OCI-M1 (cell line): ENCODE results near the gene RPL3.
A peak's percentile ranks its signal among the peaks of the same experiment; 100 is the strongest.
"Not testable (repeated sequence)": the region's sequence is repeated elsewhere in the genome, so short reads cannot be mapped to it uniquely, and the experiment has no call there.

Experiments used
- DNase-seq: peaks from one replicate; lab custom pipeline; 2025; lab: John Stamatoyannopoulos, UW

RPL3 gene

DNA sequence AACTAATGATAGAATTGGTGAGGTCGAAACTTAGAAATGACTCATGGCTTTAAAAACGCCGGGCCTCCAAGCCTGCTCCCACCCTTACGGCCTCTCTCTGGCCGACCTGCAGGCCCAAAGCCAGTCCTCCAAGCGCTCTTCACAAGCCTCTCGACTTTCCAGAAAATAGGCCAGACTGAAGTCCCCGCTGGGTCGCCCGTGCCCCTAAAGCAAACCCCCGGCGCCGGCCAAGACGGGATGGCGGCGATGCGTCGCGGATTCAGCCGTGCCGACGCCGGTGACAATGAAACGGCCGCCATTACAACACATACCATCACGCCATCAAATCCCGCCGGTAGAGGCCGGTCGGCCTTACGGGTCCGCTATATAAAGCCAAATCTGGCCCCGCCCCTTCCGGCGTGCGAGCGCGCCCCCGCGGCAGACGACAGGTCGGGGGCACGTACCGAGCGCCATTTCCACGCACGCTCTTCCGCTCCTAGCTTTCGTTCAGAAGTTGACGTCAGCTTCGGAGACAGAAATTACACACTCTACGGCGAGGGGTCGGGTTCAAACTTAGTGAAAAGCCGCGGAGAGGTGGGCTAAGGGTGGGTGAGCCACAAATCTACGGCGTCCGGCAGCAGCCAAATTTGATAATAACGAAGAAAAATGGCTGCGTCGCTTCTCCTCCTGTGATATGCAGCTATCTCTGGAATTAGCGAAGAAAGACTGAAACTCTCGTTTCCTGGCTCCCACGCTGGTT is at the start of gene RPL3:
Gene RPL3, minus strand, starts transcription at position 340 of the 739 bp plus-strand sequence. Its CDS starts 26 bp downstream, at position 314.
- peak; percentile 98 for DNase-seq

GRCh38 chr22:39369186-39369585 is 49.8 kb upstream of the RPL3 start:
- DNase-seq: no peak

DNA sequence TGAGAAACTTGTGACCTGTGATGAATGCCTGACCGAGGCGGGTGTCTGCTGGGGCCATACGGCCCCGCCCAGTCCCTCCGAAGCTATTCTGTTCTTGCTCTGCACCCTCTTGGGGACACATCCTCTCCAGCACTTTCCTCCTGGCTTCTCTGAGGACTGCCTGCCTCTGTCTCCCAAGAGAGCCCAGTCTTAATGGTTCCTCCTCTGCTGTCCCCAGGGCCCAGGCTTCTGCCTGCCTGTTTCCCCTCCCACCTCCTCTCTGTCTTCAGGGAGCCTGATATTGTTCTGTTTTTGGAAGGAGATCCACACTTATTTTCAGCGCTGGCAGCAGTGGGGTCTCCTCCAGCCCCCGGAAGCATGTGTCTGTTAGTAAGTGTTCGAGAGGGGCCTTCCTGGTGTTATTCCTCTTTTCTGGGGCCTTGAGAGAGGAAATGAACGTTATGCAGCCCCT is 49.1 kb upstream of the RPL3 start:
- DNase-seq: no peak

DNA sequence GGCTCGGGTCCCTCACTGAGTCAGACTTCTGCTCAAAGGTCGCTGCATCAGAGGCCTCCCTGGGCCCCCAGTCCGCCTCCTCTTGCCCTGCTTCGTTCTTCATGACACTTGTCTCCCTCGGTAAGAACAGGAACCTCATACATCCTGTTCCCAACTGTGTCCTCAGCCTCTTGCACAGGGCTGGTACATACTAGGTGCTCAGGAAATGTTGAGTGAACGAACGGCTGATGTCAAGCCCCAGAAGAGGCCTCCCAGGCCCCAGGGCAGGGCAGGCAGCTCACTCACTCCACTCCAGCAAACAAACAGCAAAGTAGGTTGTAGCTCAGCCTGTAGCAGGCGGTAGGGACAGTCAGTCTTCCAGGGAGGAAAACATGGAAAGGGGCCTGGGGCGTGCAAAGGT is 47.6 kb upstream of the RPL3 start:
- DNase-seq: no peak

GRCh38 chr22:39365492-39365780 is 46.0 kb upstream of the RPL3 start:
- DNase-seq: no peak

DNA sequence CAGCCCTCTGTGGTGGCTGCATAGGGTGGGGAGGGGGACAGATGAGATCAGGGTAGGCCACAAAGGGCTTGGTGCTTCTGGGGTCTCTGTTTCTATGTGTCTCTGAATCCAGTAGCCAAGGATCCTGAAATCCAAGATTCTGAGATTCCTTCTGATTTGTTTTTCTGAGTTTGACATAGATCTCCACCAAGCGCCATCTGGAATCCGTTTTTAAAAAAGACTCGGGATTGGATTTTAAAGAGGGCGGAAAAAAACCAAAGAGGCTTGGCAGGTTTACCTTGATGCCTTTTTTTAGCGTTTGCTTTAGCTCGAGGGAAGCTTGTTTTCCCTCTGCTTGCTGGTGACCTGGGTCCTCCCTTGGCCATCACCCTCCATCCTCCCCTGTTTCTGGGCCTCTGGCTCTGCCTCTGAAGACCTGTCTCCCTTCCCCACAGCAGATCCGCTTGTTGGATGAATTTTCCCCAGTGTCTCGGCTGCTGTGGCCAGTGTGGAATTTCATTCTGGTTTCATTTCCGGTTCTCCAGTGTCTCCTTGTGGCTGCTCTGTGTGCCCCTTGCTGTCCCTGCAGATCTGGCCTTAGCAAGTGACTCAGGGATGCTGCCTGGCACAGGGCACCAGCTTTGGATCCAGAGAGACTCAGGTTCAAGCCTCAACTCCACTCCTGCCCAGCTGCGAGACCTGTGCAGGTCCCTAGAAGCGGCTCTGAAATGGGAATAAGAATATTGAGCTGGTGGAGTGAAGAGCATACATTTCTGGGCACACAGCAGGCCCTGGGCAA is 45.5 kb upstream of the RPL3 start:
- no peak for DNase-seq

DNA sequence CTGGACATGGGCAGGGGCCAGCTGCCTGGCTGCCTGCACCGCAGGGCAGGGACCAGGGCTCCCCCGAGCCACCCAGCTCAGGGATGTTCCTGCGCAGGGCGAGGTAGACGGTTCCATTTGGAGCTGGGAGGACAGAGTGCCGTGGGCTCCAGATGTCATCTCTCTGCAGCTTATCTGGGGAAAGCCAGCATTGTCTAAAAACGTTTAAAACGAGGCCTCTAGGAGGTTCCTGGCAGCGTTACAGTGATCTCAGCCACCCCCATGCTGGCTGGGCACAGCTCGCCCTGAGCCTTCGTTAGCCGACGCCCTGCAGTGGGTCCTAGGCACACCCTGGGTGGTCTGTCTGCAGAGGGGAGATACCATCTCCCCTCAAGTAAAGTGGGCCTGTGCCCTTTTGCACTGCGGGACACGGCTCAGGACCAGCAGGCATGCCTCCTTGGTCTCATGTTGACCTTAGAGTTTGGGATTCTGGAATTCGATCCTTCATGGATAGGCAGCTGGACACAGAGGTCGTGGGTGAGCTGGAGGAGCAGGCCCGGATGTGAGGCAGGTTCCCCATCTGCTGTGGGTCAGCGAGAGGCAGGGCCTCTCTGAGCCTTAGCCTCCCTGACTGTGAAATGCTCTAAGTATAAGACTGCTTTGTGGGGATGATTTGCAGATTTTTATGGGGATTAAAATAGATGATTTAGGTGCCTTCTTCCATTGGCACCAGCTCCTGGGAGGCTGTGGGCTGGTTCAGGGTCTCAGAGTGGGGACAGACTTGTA is 44.5 kb upstream of the RPL3 start:
- peak; percentile 50 for DNase-seq

DNA sequence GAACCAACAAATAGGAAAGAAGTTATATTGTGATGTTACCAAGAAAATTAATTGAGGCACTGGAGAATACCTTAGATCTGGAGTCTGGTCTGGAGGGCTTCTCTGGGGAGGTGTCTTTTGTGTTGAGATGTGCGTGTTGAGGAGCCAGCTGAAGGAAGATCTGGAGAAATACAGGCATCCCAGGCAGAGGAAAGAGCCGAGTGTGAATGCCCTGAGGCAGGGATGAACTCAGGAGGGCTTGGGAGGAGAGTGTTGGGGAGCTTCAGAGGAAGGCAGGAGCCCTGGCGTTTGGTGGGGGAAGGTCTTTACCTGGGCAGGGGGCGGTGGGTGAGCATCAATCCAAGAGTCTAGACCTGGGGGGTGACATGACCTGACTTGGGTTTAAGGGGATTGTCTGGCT is 43.5 kb upstream of the RPL3 start:
- no peak for DNase-seq

- no peak for DNase-seq
These were observed 42.8 kb upstream of the RPL3 start for GRCh38 chr22:39362271-39362670.

GRCh38 chr22:39361496-39361895 is 42.1 kb upstream of the RPL3 start:
- DNase-seq: no peak

GRCh38 chr22:39360674-39361413 is 41.4 kb upstream of the RPL3 start:
- DNase-seq: no peak

DNA sequence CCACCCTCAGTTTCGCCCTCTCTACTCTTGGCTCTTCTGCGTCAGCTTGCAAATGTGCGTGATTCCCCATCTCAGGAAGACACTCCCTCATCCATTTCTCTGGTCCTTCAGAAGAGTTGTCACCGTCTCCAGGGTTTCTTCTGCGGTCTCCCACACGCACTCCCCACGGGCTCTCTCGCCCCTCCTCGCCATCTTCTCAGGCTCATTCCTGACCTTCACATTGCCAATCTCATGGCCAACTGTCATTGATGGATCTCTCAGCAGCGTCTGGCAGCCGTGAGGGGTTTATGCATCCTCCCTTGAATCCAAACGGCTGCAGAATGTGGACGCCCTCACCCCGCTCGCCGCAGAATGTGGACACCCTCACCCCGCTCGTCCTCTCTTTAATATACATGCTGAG is 40.8 kb upstream of the RPL3 start:
- DNase-seq: no peak

DNA sequence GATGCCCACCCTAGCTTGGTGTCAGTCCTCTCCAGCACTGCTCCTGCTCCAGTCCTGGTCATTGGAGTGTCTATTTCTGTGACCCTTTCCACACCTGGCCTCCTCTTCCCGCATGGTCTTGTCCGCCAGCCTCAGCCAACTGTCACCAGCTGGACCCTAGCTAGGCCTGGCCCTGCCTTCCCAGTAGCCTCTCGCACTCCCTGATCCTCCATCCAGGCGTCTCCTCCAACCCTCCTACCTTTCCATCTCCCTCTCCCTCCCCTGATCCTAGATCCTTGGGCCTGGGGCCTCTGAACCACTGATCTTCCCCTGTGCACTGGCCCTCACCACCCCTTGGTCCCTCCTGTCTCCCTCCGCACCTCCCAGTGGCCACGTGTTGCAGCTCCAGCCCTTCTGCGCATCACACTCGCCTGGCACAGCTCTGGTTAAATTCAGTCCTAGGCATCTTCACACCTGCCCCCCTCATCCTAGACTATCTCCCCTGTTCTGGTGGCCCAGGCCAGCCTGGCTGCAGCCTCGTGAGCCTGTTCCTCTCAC is 40.3 kb upstream of the RPL3 start:
- no peak for DNase-seq

GRCh38 chr22:39358197-39358596 is 38.8 kb upstream of the RPL3 start:
- not testable (repeated sequence) for DNase-seq

DNA sequence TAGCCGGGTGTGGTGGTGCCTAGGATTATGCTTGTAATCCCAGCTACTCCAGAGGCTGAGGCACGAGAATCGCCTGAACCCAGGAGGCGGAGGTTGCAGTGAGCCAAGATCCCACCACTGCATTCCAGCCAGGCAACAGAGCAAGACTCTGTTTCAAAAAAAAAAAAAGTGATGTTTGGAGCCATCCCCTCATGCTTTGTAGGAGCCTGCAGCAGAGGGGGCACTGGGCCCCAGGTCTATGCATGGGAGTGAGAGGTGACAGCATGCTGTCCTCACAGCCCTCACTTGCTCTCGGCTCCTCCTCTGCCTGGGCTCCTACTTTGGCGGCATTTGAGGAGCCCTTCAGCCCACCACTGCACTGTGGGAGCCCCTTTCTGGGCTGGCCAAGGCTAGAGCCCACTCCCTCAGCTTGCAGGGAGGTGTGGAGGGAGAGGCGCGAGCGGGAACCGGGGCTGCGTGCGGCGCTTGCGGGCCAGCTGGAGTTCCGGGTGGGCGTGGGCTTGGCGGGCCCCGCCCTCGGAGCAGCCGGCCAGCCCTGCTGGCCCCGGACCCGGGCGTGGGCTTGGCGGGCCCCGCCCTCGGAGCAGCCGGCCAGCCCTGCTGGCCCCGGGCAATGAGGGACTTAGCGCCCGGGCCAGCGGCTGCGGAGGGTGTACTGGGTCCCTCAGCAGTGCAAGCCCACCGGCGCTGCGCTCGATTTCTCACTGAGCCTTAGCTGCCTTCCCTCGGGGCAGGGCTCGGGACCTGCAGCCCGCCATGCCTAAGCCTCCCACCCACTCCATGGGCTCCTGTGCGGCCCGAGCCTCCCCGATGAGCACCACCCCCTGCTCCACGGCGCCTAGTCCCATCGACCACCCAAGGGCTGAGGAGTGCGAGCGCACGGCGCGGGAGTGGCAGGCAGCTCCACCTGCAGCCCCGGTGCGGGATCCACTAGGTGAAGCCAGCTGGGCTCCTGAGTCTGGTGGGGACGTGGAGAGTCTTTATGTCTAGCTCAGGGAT is 38.0 kb upstream of the RPL3 start:
- DNase-seq: not testable (repeated sequence)

- DNase-seq: no peak
These were observed 37.0 kb upstream of the RPL3 start for GRCh38 chr22:39356464-39356863.

- DNase-seq: not testable (repeated sequence)
These were observed 36.4 kb upstream of the RPL3 start for GRCh38 chr22:39355805-39356204.

DNA sequence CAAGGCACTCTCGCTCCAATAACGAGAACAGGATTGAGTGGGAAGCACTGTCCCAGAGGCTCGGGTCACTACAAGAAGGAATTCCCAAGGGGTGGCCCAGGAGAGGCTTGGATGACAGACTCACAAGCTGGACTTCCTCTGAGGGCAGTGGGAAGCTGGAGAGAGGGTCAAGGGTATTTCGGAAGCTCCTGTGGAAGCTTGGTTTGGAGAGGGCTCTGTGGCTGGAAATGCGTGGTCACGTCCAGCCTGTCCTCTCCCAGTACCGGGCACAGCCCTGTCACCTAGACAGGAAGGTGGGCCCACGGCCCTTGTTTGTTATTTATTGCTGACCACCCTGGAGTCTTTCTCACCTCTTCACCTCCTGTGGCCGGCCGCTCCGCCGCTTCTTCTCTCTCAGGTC is 35.7 kb upstream of the RPL3 start:
- no peak for DNase-seq

GRCh38 chr22:39353346-39353745 is 33.9 kb upstream of the RPL3 start:
- no peak for DNase-seq

DNA sequence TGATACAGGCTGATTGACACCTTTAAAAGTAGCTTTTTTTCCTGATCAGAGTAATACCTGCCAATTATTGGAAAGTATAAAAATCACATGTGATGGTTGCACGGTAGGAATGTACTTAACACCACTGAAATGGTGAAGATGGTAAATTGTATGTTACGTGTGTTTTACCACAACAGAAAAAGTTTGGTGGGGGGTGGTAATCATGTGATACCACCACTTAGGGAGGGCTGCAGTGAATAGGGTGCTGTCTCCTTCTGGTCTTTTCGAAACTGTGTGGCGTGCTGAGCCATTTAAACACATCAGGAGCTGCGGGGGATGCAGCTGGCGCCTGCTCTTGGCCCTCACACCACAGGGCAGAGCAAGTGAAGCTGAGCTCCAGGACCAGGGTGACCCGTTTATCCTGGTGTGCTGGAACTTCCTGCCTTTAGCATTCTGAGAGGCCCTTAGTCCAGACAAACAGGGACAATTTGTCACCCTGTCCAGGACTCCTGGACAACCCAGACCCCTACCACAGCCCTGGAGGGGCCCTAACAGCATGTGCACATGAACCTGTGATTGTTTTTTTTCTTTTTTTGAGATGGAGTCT is 33.0 kb upstream of the RPL3 start:
- DNase-seq: no peak
